Measurements from ENCODE around the gene TRIM65. TPM values are rescaled to one million over a fixed set of nuclear protein-coding genes. Genes with fewer than 3 reads are reported as not detected.

The TRIM65 gene
- total and polyA plus RNA-seq, 2 of the 13 experiments (the other 11 are each of a cell fraction or from before 2014, with no cell fraction given), result 10.3 to 22.4 TPM

DNA sequence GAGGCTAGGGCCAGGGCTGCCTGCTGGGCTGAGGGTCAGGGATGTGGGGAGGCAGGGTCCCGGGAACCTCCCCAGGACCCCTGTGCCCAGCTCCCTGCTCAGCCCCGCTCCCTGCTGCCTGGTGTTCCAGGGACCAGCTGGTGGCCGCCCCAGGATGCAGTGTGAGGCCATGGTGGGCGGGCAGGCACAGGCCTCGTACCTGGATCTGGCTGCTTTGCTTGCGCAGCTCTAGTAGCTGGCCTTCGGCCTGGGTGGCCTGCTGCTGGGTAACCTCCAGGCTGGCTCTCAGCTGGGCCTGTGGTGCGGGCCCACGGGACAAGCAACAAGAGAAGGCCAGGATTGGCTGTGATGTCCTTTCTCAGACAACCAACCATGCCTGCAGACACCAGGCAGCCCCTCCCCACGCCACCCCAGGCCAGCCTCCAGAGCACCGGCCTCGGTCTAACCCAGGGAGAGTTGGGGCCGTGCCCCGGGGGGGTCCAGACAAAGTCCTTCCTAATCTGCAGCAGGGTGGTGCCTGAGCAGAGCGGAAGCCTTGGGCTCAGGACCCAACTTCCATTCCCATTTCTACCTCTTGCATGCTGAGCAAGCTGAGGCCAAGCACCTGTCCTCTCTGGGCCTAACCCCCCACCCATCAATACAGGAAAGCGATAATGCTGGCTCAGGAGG, 4.1 kb downstream of the TRIM65 start (continued):
- TF ChIP-seq HOXA3 (CRISPR knock-in tag; IDR thresholded peaks at IDR 0.05) (peak; percentile 69), ZNF614 (CRISPR knock-in tag; IDR thresholded peaks at IDR 0.05; ENCODE audit: borderline replicate concordance) (peak; percentile 40; the same call in 1 of the 2 replicates), TIGD3 (CRISPR knock-in tag; IDR thresholded peaks at IDR 0.05; ENCODE audit: borderline replicate concordance) (no peak), ZNF670 (CRISPR knock-in tag; IDR thresholded peaks at IDR 0.05; ENCODE audit: borderline replicate concordance) (no peak), ZNF234 (CRISPR knock-in tag; conservative IDR thresholded peaks at IDR 0.05) (no peak), HNRNPK (IDR thresholded peaks at IDR 0.05; ENCODE audit: low read depth, low read length, poor library complexity, severe bottlenecking) (no peak), MEF2D (CRISPR knock-in tag; IDR thresholded peaks at IDR 0.05) (no peak), ZNF205 (CRISPR knock-in tag; IDR thresholded peaks at IDR 0.05) (no peak; the same call in 1 of the 2 replicates), NFKB2 (CRISPR knock-in tag; IDR thresholded peaks at IDR 0.05; ENCODE audit: borderline replicate concordance) (no peak; the same call in 1 of the 2 replicates), HNRNPH1 (optimal IDR thresholded peaks at IDR 0.05; ENCODE audit: low read depth, low read length) (no peak), HDAC1 (CRISPR knock-in tag; IDR thresholded peaks at IDR 0.05) (0 out of 2 replicates have a peak, but pooled peaks have one; percentile 11), NBN (conservative IDR thresholded peaks at IDR 0.05) (no peak), RXRB (CRISPR knock-in tag; IDR thresholded peaks at IDR 0.05; ENCODE audit: borderline replicate concordance) (peak; percentile 63; the same call in 1 of the 2 replicates), YEATS4 (CRISPR knock-in tag; IDR thresholded peaks at IDR 0.05; ENCODE audit: borderline replicate concordance) (peak; percentile 21; the same call in 1 of the 2 replicates), MTA1 (CRISPR knock-in tag; IDR thresholded peaks at IDR 0.05; ENCODE audit: borderline replicate concordance) (no peak; the same call in 1 of the 2 replicates), FOXP4 (CRISPR knock-in tag; IDR thresholded peaks at IDR 0.05) (peak; percentile 49; the same call in 1 of the 2 replicates), FOXJ3 (CRISPR knock-in tag; IDR thresholded peaks at IDR 0.05; ENCODE audit: borderline replicate concordance) (0 out of 2 replicates have a peak, but pooled peaks have one; percentile 16)
- TF ChIP-seq, protein P1, sequence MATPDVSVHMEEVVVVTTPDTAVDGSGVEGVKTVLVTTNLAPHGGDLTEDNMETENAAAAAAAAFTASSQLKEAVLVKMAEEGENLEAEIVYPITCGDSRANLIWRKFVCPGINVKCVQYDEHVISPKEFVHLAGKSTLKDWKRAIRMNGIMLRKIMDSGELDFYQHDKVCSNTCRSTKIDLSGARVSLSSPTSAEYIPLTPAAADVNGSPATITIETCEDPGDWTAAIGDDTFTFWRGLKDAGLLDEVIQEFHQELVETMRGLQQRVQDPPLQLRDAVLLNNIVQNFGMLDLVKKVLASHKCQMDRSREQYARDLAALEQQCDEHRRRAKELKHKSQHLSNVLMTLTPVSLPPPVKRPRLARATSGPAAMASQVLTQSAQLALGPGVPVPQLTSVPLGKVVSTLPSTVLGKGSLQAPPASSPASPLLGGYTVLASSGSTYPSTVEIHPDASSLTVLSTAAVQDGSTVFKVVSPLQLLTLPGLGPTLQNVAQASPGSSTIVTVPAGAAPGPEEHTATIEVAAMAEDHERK (CRISPR knock-in tag; IDR thresholded peaks at IDR 0.05; ENCODE audit: low read depth), result no peak
- TF ChIP-seq, protein P2, sequence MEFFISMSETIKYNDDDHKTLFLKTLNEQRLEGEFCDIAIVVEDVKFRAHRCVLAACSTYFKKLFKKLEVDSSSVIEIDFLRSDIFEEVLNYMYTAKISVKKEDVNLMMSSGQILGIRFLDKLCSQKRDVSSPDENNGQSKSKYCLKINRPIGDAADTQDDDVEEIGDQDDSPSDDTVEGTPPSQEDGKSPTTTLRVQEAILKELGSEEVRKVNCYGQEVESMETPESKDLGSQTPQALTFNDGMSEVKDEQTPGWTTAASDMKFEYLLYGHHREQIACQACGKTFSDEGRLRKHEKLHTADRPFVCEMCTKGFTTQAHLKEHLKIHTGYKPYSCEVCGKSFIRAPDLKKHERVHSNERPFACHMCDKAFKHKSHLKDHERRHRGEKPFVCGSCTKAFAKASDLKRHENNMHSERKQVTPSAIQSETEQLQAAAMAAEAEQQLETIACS (CRISPR knock-in tag; IDR thresholded peaks at IDR 0.05), result 0 out of 2 replicates have a peak, but pooled peaks have one; percentile 30
- TF ChIP-seq, protein P3, sequence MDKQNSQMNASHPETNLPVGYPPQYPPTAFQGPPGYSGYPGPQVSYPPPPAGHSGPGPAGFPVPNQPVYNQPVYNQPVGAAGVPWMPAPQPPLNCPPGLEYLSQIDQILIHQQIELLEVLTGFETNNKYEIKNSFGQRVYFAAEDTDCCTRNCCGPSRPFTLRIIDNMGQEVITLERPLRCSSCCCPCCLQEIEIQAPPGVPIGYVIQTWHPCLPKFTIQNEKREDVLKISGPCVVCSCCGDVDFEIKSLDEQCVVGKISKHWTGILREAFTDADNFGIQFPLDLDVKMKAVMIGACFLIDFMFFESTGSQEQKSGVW (CRISPR knock-in tag; IDR thresholded peaks at IDR 0.05; ENCODE audit: borderline replicate concordance), result no peak

Measured in HepG2 (cell line).